AG04449 (cell line): ENCODE measurements around the gene SERPINB6.

ENCODE experiments used
- CTCF ChIA-PET: fragments of 350-600 bp; formaldehyde crosslinking; extraction: SDS; loops from one replicate; lab custom pipeline; 2021; ENCODE audit warnings: antibody characterized with exemption; lab: Yijun Ruan, JAX
- POLR2A ChIA-PET: fragments of 400-600, 350-600 bp; formaldehyde crosslinking; extraction: SDS; loops from one replicate; lab custom pipeline; 2020; ENCODE audit warnings: antibody characterized with exemption, inconsistent platforms; lab: Yijun Ruan, JAX
- DNase-seq: peaks from one replicate; pipeline ENCODE4 v3.0.0-alpha.2; 2010; ENCODE audit warnings: low read depth, low spot score
- H3K4me3 ChIP-seq: 2 replicates; pipeline ENCODE4 v1.5.1; 2011; ENCODE audit warnings: low read depth, mild to moderate bottlenecking, control low read depth, low read length
- CTCF ChIP-seq: IDR thresholded peaks from one replicate; pipeline ENCODE4 v1.5.1; 2011; ENCODE audit warnings: mild to moderate bottlenecking, moderate library complexity, low read length, control low read depth, inconsistent platforms; ENCODE audit not compliant: insufficient read depth; ENCODE audit errors: missing control alignments

Gene SERPINB6

DNA sequence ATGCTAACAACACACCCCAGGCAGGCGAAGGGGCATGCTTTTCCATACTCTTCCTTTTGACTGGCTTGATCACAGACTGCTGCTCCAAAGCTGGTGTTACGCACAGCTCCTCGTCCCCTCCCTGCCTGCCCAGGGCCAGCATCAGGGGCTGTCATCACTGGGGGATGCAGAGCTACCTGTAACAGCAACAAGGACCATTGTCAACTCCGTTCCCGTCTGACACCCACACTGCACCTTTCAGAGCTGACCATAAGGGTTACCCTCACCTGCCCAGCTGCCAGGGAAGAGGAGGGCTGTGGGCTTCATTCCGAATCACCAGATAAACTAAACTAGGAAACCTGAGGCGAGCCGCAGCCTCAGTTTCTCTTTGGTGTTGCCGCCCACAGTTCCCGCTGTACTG, 43.8 kb upstream of the SERPINB6 start:
- ChIA-PET CTCF (interaction anchor here (2.6 kb wide), 1 partner anchor 13 kb away, joined by 11 read pairs; no protein-coding TSS in a partner anchor), POLR2A (no interaction called here)
- DNase-seq = no peak

DNA sequence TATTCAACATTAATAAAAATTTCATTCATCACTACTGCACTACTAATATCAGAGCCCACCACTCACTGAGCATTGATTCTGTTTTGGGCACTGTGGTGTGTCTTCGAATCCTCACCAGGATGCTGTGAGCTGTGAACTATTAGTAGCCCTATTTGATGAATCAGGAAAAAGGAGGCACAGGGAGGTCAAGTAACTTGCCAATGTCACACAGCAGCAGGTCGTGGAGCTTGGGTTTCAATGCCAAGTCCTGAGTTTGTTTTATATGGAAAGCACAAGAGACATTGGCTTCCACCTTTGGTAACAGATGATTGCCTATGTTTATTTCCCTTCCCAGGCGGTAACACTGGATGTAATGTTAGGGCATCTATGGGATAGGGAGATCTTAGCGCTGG, 43.3 kb upstream of the SERPINB6 start:
- POLR2A ChIA-PET = no interaction called here
- CTCF ChIA-PET = no interaction called here
- no peak for TF ChIP-seq CTCF
- no peak for DNase-seq
- H3K4me3 ChIP-seq = no peak overlapping the region

More for the DNA sequence above, 43.8 kb upstream of the SERPINB6 start:
- H3K4me3 ChIP-seq = no peak overlapping the region
- no peak for TF ChIP-seq CTCF

DNA sequence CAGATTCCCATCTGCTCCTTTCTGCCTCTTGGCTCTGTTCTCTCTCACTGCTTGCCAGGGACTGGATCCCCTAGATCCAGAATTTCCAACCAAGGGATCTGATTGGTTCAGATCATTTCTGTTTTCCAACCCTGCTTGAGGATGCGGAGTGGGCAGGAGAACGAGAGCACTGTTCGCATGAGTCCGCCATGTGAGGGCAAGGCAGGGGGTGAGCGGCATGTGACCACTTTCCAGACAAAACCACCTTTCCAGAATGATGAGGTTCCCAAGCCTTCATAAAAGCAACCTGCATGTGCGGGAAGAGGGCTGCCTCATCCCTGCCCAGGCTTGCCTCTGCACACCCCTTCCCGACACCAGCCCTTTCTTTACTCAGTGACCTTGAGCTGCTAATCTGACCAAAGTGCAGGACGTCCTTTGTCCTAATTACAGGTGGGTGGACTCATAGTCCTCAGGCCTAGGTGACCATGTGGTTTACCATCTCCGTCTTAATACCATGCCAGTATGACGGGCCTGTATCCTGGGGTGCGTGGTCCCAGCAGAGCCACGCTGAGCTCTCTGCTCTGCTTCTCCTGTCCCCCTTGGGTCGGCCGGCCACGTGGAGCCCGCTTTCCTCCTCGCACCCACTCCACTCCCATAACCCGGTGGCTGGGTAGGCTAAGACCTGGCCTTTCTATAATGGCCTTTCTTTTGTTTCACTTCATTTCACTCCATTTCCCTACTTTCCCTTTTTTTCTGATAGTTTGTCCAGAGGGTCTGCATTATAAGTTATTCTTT, 42.7 kb upstream of the SERPINB6 start:
- no peak for DNase-seq
- ChIA-PET POLR2A (no interaction called here), CTCF (interaction anchor here (1.1 kb wide), 1 partner anchor 12 kb away, joined by 3 read pairs; no protein-coding TSS in a partner anchor)
- no peak overlapping the region for H3K4me3 ChIP-seq
- no peak for TF ChIP-seq CTCF

GRCh38 chr6:3013486-3013885, 42.1 kb upstream of the SERPINB6 start:
- no peak overlapping the region for H3K4me3 ChIP-seq
- TF ChIP-seq CTCF = no peak
- POLR2A ChIA-PET = no interaction called here
- CTCF ChIA-PET = interaction anchor here (1.1 kb wide), 1 partner anchor 12 kb away, joined by 3 read pairs; no protein-coding TSS in a partner anchor
- DNase-seq = no peak

- no peak overlapping the region for H3K4me3 ChIP-seq
- CTCF ChIA-PET = interaction anchor here (1.2 to 3.1 kb wide), 3 partner anchors 11 to 55 kb away, joined by 3 to 33 read pairs (median 3); partner anchors contain the start of gene NQO2
- DNase-seq = no peak
- TF ChIP-seq CTCF = no peak
- POLR2A ChIA-PET = no interaction called here
Measured at GRCh38 chr6:3011592-3011991, 40.2 kb upstream of the SERPINB6 start.

- H3K4me3 ChIP-seq = no peak overlapping the region
- ChIA-PET POLR2A (no interaction called here), CTCF (interaction anchor here (1.2 to 3.1 kb wide), 3 partner anchors 10 to 56 kb away, joined by 3 to 33 read pairs (median 3); partner anchors contain the start of gene NQO2)
Measured at GRCh38 chr6:3011158-3011557, 39.8 kb upstream of the SERPINB6 start.

More at GRCh38 chr6:3011158-3011557, 39.8 kb upstream of the SERPINB6 start:
- TF ChIP-seq CTCF = no peak
- DNase-seq = no peak
